Measurements from ENCODE around the gene RBPMS2.

- no peak for TF ChIP-seq POLR2AphosphoS5 (IDR thresholded peaks at IDR 0.05)
- no peak for TF ChIP-seq CTCF (IDR thresholded peaks at IDR 0.05)
- TF ChIP-seq POLR2A (IDR thresholded peaks at IDR 0.05) = no peak
Measured at GRCh38 chr15:64712353-64712752, 63.0 kb downstream of the RBPMS2 start.

All from prostate gland (tissue), 2 donors.